Activated CD8-positive, alpha-beta memory T cell treated with anti-CD3 and anti-CD28 coated beads, Interleukin-2, amount 50 U/mL, for 48 hours (primary cell): Measurements from ENCODE around the gene GALNT18.

ENCODE experiments used
- DNase-seq: peaks from one replicate; pipeline ENCODE4 v3.0.0-alpha.2; 2020

GALNT18 gene

GRCh38 chr11:11586465-11586864 is 35.3 kb downstream of the GALNT18 start:
- DNase-seq = no peak

- DNase-seq = no peak
Observed at GRCh38 chr11:11584937-11585336, 36.9 kb downstream of the GALNT18 start.

GRCh38 chr11:11584530-11584810 is 37.3 kb downstream of the GALNT18 start:
- no peak for DNase-seq

- no peak for DNase-seq
Observed at GRCh38 chr11:11583801-11584529, 37.8 kb downstream of the GALNT18 start.

GRCh38 chr11:11582011-11582701 is 39.6 kb downstream of the GALNT18 start:
- no peak for DNase-seq

- no peak for DNase-seq
Observed at GRCh38 chr11:11581481-11581880, 40.3 kb downstream of the GALNT18 start.

- DNase-seq = no peak
Observed at GRCh38 chr11:11580841-11581411, 40.9 kb downstream of the GALNT18 start.

- DNase-seq = no peak
Observed at GRCh38 chr11:11580012-11580411, 41.8 kb downstream of the GALNT18 start.

GRCh38 chr11:11579012-11579988 is 42.5 kb downstream of the GALNT18 start:
- DNase-seq = no peak

GRCh38 chr11:11577932-11578911 is 43.6 kb downstream of the GALNT18 start:
- DNase-seq = no peak

- DNase-seq = no peak
Observed at GRCh38 chr11:11577251-11577855, 44.5 kb downstream of the GALNT18 start.

- peak; percentile 18 for DNase-seq
Observed at GRCh38 chr11:11574373-11575287, 47.2 kb downstream of the GALNT18 start.

- DNase-seq = no peak
Observed at GRCh38 chr11:11572386-11572785, 49.4 kb downstream of the GALNT18 start.

- no peak for DNase-seq
Observed at GRCh38 chr11:11571893-11572292, 49.9 kb downstream of the GALNT18 start.

- no peak for DNase-seq
Observed at GRCh38 chr11:11570823-11571222, 51.0 kb downstream of the GALNT18 start.

GRCh38 chr11:11569936-11570491 is 51.8 kb downstream of the GALNT18 start:
- no peak for DNase-seq

GRCh38 chr11:11568651-11569229 is 53.1 kb downstream of the GALNT18 start:
- DNase-seq = no peak

GRCh38 chr11:11567936-11568650 is 53.7 kb downstream of the GALNT18 start:
- DNase-seq = peak; percentile 57

GRCh38 chr11:11565636-11566035 is 56.2 kb downstream of the GALNT18 start:
- DNase-seq = no peak
